B cell (primary cell): ENCODE data around the gene WDR27. TPM values are rescaled to one million over a fixed set of nuclear protein-coding genes. Genes with fewer than 3 reads are reported as not detected.

Source experiments
- ATAC-seq: fragments of 200-7000 bp; cut with Tn5 transposase; one replicate; pipeline ENCODE4 v1.10.0; 2021; ENCODE audit warnings: low read depth, mild to moderate bottlenecking, moderate number of reproducible peaks, moderate library complexity
- CTCF ChIA-PET: fragments of 350-600 bp; sonication (Branson Sonifier 250); formaldehyde crosslinking; loops from one replicate; lab custom pipeline; 2021; ENCODE audit warnings: antibody characterized with exemption, inconsistent platforms; lab: Charles Lee
- POLR2A ChIA-PET: fragments of 350-600 bp; sonication (Branson Sonifier 250); formaldehyde crosslinking; loops from one replicate; lab custom pipeline; 2021; ENCODE audit warnings: antibody characterized with exemption; lab: Charles Lee
- DNase-seq: peaks from one replicate; pipeline ENCODE4 v3.0.0; 2013
- H2AFZ ChIP-seq: 2 replicates; pipeline ENCODE4 v1.6.1; 2012; ENCODE audit warnings: mild to moderate bottlenecking, low read depth, low read length; ENCODE audit not compliant: insufficient read depth, poor library complexity, severe bottlenecking
- H3K27ac ChIP-seq, 2 donors: 1 replicate in 1 of 2; 2 replicates in 1 of 2; pipeline ENCODE4 v1.5.1; 2012 to 2013; ENCODE audit warnings: low read length in 2 of 2, mild to moderate bottlenecking in 2 of 2, moderate library complexity in 1 of 2
- H3K27me3 ChIP-seq, 4 experiments: fragments of 200-600 bp in 1 of 4; sonication (generic) in 1 of 4; replicated peaks in 1 of 4; 1 replicate in 2 of 4; 2 replicates in 2 of 4; pipeline versions ENCODE4 v1.6.1 to v1.7.0; 2013 to 2016; ENCODE audit warnings: low read length in 3 of 4, mild to moderate bottlenecking in 2 of 4, mixed read lengths in 1 of 4, moderate library complexity in 1 of 4; ENCODE audit not compliant: insufficient read depth in 4 of 4, control insufficient read depth in 3 of 4; ENCODE audit errors: control extremely low read depth in 1 of 4
- H3K36me3 ChIP-seq, 2 experiments: replicated peaks in 1 of 2; 1 replicate in 1 of 2; 2 replicates in 1 of 2; pipeline versions ENCODE4 v1.6.1 to v1.7.1; 2013; ENCODE audit warnings: low read length in 1 of 2; ENCODE audit not compliant: insufficient read depth in 2 of 2, control insufficient read depth in 1 of 2; ENCODE audit errors: control extremely low read depth in 1 of 2, extremely low read depth in 1 of 2
- H3K4me1 ChIP-seq, 2 donors: fragments of 200-600 bp in 1 of 2; sonication (generic) in 1 of 2; 1 replicate in 1 of 2; 2 replicates in 1 of 2; pipeline versions ENCODE4 v1.5.1 to v1.6.1; 2013 to 2017; ENCODE audit warnings: low read length in 2 of 2; ENCODE audit not compliant: control insufficient read depth in 2 of 2, insufficient read depth in 2 of 2
- H3K4me2 ChIP-seq: replicated peaks from 2 replicates; pipeline ENCODE3; 2012; ENCODE audit warnings: mild to moderate bottlenecking, low read depth, low read length; ENCODE audit not compliant: poor library complexity, severe bottlenecking
- H3K4me3 ChIP-seq, 5 experiments: fragments of 200-600 bp in 1 of 5; sonication (generic) in 1 of 5; 1 replicate in 3 of 5; 2 replicates in 2 of 5; pipeline versions ENCODE4 v1.5.1 to v1.7.0; 2011 to 2016; ENCODE audit warnings: low read length in 4 of 5, mild to moderate bottlenecking in 4 of 5, low read depth in 2 of 5, control low read depth in 1 of 5, moderate library complexity in 1 of 5; ENCODE audit not compliant: insufficient read depth in 1 of 5; ENCODE audit errors: control extremely low read depth in 1 of 5, extremely low read depth in 1 of 5
- H3K79me2 ChIP-seq: fragments of 200-600 bp; sonication (generic); one replicate; pipeline ENCODE4 v1.6.0; 2016; ENCODE audit warnings: low read length; ENCODE audit not compliant: control insufficient read depth, insufficient read depth
- H3K9ac ChIP-seq: fragments of 200-600 bp; sonication (generic); 2 replicates; pipeline ENCODE4 v1.6.1; 2017; ENCODE audit warnings: mild to moderate bottlenecking, low read length, moderate library complexity
- H3K9me3 ChIP-seq, 3 donors: one replicate each; pipeline versions ENCODE4 v1.6.1 to v1.7.1; 2013; ENCODE audit warnings: low read length in 2 of 3; ENCODE audit not compliant: control insufficient read depth in 2 of 3, insufficient read depth in 1 of 3; ENCODE audit errors: control extremely low read depth in 1 of 3
- H4K20me1 ChIP-seq: 2 replicates; pipeline ENCODE4 v1.6.0; 2012; ENCODE audit warnings: mild to moderate bottlenecking, low read length; ENCODE audit not compliant: insufficient read depth, control insufficient read depth, poor library complexity, severe bottlenecking
- H3K27ac Mint-ChIP-seq: one replicate; pipeline ENCODE4 v1.8.0; 2021; ENCODE audit warnings: mixed read lengths
- H3K27me3 Mint-ChIP-seq: one replicate; pipeline ENCODE4 v1.8.0; 2021; ENCODE audit warnings: mixed read lengths
- H3K4me1 Mint-ChIP-seq: one replicate; pipeline ENCODE4 v1.8.0; 2021; ENCODE audit warnings: mixed read lengths
- H3K4me3 Mint-ChIP-seq: one replicate; pipeline ENCODE4 v1.8.0; 2021; ENCODE audit warnings: mixed read lengths
- H3K9me3 Mint-ChIP-seq: one replicate; pipeline ENCODE4 v1.8.0; 2022; ENCODE audit warnings: mixed read lengths; ENCODE audit not compliant: insufficient read depth
- EZH2 ChIP-seq: IDR thresholded peaks from 2 replicates; pipeline ENCODE4 v1.6.1; 2012; ENCODE audit warnings: borderline replicate concordance, low read depth, mild to moderate bottlenecking, moderate library complexity, low read length; ENCODE audit not compliant: insufficient read depth, poor library complexity, severe bottlenecking
- WGBS: methylation state at CpG from one replicate; pipeline ENCODE4 v1.1.5; 2013; ENCODE audit warnings: missing lambda C conversion rate; ENCODE audit not compliant: insufficient coverage; 5-methylcytosine and 5-hydroxymethylcytosine counted together
- intact Hi-C: fragments of 100-400 bp; cut with micrococcal nuclease; formaldehyde crosslinking; loops from one replicate; pipeline ENCODE4 v1.10.0; 2022
- polyA plus RNA-seq: library from polyadenylated mRNA; depleted of rRNA; stranded (reverse); fragments of >200 nt; gene quantifications from 2 replicates; pipeline ENCODE4 v1.2.3, GENCODE V29; 2012
- total RNA-seq, 2 donors: library from RNA; stranded (reverse); fragments of 120-200 nt in 1 of 2; gene quantifications; 1 replicate in 1 of 2; 2 replicates in 1 of 2; pipeline versions ENCODE4 v1.2.3 to v1.2.4, GENCODE V29; 2013 to 2022
- TF ChIP-seq, protein P1 (sequence below): fragments of 200-600 bp; IDR thresholded peaks from one replicate; pipeline ENCODE4 v1.8.0; 2022; ENCODE audit warnings: antibody characterized with exemption, mild to moderate bottlenecking

Gene WDR27
- total and polyA plus RNA-seq, 2 donors (not counting 1 experiment from before 2014, with no cell fraction given), result 64.3 to 86.3 TPM

DNA sequence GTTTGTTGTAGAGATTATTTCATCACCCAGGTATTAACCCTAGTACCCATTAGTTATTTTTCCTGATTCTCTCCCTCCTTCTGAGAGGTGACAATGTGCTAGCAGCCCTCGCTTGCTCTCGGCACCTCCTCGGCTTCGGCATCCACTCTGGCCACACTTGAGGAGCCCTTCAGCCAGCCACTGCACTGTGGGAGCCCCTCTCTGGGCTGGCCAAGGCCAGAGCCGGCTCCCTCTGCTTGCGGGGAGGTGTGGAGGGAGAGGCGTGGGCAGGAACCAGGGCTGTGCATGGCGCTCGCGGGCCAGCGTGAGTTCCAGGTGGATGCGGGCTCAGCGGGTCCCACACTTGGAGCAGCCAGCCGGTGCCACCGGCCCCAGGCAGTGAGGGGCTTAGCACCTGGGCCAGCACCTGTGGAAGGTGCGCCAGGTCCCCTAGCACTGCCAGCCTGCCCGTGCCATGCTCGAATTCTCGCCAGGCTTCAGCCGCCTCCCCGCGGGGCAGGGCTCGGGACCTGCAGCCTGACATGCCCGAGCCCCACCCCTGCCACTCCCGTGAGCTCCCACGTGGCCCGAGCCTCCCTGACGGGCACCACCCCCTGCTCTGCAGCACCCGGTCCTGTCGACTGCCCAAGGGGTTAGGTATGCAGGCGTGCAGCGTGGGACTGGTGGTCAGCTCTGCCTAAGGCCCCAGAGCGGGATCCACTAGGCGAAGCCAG lies 221.9 kb downstream of the WDR27 start:
- DNase-seq (no peak), ATAC-seq (no peak)
- no peaks in the 10 kb centered on the region for H3K79me2 ChIP-seq
- 97% methylated on average over 33 of the region's 34 CpGs for WGBS
- ChIA-PET CTCF (no interaction called here), POLR2A (no interaction called here)
- no peaks in the 10 kb centered on the region for H4K20me1 ChIP-seq
- Mint-ChIP-seq H3K9me3 (peaks cover 20% of the 10 kb centered on the region), H3K4me3 (no peak overlapping the region), H3K4me1 (no peaks in the 10 kb centered on the region), H3K27me3 (no peaks in the 10 kb centered on the region), H3K27ac (no peak overlapping the region)
- no peak overlapping the region for H2AFZ ChIP-seq
- H3K9ac ChIP-seq, result no peak overlapping the region
- TF ChIP-seq, protein P1, sequence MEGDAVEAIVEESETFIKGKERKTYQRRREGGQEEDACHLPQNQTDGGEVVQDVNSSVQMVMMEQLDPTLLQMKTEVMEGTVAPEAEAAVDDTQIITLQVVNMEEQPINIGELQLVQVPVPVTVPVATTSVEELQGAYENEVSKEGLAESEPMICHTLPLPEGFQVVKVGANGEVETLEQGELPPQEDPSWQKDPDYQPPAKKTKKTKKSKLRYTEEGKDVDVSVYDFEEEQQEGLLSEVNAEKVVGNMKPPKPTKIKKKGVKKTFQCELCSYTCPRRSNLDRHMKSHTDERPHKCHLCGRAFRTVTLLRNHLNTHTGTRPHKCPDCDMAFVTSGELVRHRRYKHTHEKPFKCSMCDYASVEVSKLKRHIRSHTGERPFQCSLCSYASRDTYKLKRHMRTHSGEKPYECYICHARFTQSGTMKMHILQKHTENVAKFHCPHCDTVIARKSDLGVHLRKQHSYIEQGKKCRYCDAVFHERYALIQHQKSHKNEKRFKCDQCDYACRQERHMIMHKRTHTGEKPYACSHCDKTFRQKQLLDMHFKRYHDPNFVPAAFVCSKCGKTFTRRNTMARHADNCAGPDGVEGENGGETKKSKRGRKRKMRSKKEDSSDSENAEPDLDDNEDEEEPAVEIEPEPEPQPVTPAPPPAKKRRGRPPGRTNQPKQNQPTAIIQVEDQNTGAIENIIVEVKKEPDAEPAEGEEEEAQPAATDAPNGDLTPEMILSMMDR, result no peak
- no peak for TF ChIP-seq EZH2
- no peaks in the 10 kb centered on the region for H3K36me3 ChIP-seq
- H3K27me3 ChIP-seq, result no peaks in the 10 kb centered on the region
- H3K4me3 ChIP-seq, result no peak overlapping the region
- no peak overlapping the region for H3K4me2 ChIP-seq
- peaks cover 0 to 19% (median 0%) of the 10 kb centered on the region in 3 donors for H3K9me3 ChIP-seq
- no peak overlapping the region for H3K27ac ChIP-seq
- intact Hi-C loops, result no loop called here
- H3K4me1 ChIP-seq, result no peaks in the 10 kb centered on the region

DNA sequence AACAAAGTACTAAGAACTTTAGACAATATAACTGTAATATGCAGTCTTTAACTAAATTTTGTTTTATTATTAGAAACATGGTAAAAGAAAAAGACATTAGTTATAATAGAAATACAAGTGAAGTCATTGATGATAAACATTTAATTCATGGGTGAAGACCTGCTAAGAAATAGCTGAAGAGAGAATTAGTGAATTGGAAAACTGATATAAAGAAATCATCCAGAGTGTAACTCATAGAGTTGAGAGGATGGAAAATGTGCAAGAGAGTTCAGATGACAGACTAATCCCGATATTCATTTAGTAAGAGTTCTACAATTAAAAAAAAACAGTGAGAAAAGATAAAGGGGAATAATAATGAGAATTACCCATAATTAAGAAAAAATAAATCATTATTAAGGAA lies 227.5 kb downstream of the WDR27 start:
- ChIA-PET POLR2A (no interaction called here), CTCF (no interaction called here)
- no peak for DNase-seq
- H3K4me3 Mint-ChIP-seq, result no peak overlapping the region
- WGBS, result no CpG with 5 or more reads among the region's 1 CpG
- no peaks in the 10 kb centered on the region for H3K27me3 Mint-ChIP-seq
- ATAC-seq, result no peak
- H3K4me2 ChIP-seq, result no peak overlapping the region
- peaks cover 12% of the 10 kb centered on the region for H3K9me3 Mint-ChIP-seq
- no peaks in the 10 kb centered on the region for H3K27me3 ChIP-seq
- H3K9ac ChIP-seq, result no peak overlapping the region
- peaks cover 0 to 14% (median 4%) of the 10 kb centered on the region in 3 donors for H3K9me3 ChIP-seq
- H3K27ac Mint-ChIP-seq, result no peak overlapping the region
- no peak for TF ChIP-seq EZH2
- TF ChIP-seq, protein P1, result no peak
- H2AFZ ChIP-seq, result no peak overlapping the region
- no peaks in the 10 kb centered on the region for H3K4me1 Mint-ChIP-seq
- no peaks in the 10 kb centered on the region for H4K20me1 ChIP-seq
- no peak overlapping the region for H3K27ac ChIP-seq
- H3K36me3 ChIP-seq, result no peaks in the 10 kb centered on the region
- no peaks in the 10 kb centered on the region for H3K79me2 ChIP-seq
- no peak overlapping the region for H3K4me3 ChIP-seq
- no peaks in the 10 kb centered on the region for H3K4me1 ChIP-seq
- intact Hi-C loops, result no loop called here
